Thoracic aorta (tissue), 2 donors: ENCODE results near the gene ACO2. TPM values are rescaled to one million over a fixed set of nuclear protein-coding genes. Genes with fewer than 3 reads are reported as not detected.

Experiments
- ATAC-seq: fragments of 150-250 bp; one replicate; pipeline ENCODE4 v1.8.0; 2017; ENCODE audit warnings: low read depth; ENCODE audit not compliant: insufficient number of reproducible peaks, low FRiP score
- DNase-seq: peaks from one replicate; pipeline ENCODE4 v3.0.0-alpha.2; 2020; ENCODE audit warnings: low spot score
- H3K27ac ChIP-seq, 2 donors: fragments of 200-600 bp; sonication (generic); 1 replicate in 1 of 2; 2 replicates in 1 of 2; pipeline ENCODE4 v1.5.1; 2016; ENCODE audit warnings: mild to moderate bottlenecking in 2 of 2, moderate library complexity in 2 of 2
- H3K27me3 ChIP-seq: fragments of 200-600 bp; sonication (generic); replicated peaks from 2 replicates; pipeline ENCODE4 v1.6.0; 2016; ENCODE audit warnings: mild to moderate bottlenecking; ENCODE audit not compliant: insufficient read depth
- H3K36me3 ChIP-seq: fragments of 200-600 bp; sonication (generic); one replicate; pipeline ENCODE4 v1.5.1; 2016
- H3K4me1 ChIP-seq, 2 donors: fragments of 200-600 bp; sonication (generic); 1 replicate in 1 of 2; 2 replicates in 1 of 2; pipeline versions ENCODE4 v1.5.1 to v1.6.0; 2016; ENCODE audit warnings: low read depth in 2 of 2, mild to moderate bottlenecking in 1 of 2; ENCODE audit not compliant: control insufficient read depth in 1 of 2
- H3K4me3 ChIP-seq: fragments of 200-600 bp; sonication (generic); 2 replicates; pipeline ENCODE4 v1.5.1; 2016; ENCODE audit warnings: mild to moderate bottlenecking
- H3K9me3 ChIP-seq: fragments of 200-600 bp; sonication (generic); 2 replicates; pipeline ENCODE4 v1.5.1; 2016
- total RNA-seq, 2 donors: library from RNA; depleted of rRNA; stranded (reverse); fragments of >200 nt; gene quantifications; one replicate each; pipeline versions ENCODE4 v1.1.0 to v1.2.3, GENCODE V29; 2016
- TF ChIP-seq, protein P1 (sequence below): fragments of 200-600 bp; sonication (generic); IDR thresholded peaks from one replicate; pipeline ENCODE4 v1.5.1; 2019; ENCODE audit warnings: antibody characterized with exemption

ACO2 gene
- total RNA-seq, 2 donors from 2014 or later, result 52.1 to 57.8 TPM

- no peak for ATAC-seq
- H3K4me3 ChIP-seq, result peak overlapping the region; percentile 76
- no peaks in the 10 kb centered on the region for H3K36me3 ChIP-seq
- no peaks in the 10 kb centered on the region for H3K9me3 ChIP-seq
- H3K27ac ChIP-seq, result peak overlapping the region; percentile 96 to 98
- H3K4me1 ChIP-seq, result peaks cover 32 to 83% of the 10 kb centered on the region in 2 donors
- TF ChIP-seq, protein P1, sequence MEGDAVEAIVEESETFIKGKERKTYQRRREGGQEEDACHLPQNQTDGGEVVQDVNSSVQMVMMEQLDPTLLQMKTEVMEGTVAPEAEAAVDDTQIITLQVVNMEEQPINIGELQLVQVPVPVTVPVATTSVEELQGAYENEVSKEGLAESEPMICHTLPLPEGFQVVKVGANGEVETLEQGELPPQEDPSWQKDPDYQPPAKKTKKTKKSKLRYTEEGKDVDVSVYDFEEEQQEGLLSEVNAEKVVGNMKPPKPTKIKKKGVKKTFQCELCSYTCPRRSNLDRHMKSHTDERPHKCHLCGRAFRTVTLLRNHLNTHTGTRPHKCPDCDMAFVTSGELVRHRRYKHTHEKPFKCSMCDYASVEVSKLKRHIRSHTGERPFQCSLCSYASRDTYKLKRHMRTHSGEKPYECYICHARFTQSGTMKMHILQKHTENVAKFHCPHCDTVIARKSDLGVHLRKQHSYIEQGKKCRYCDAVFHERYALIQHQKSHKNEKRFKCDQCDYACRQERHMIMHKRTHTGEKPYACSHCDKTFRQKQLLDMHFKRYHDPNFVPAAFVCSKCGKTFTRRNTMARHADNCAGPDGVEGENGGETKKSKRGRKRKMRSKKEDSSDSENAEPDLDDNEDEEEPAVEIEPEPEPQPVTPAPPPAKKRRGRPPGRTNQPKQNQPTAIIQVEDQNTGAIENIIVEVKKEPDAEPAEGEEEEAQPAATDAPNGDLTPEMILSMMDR, result no peak
- no peak for DNase-seq
- no peaks in the 10 kb centered on the region for H3K27me3 ChIP-seq
These were observed 93.5 kb downstream of the ACO2 start for GRCh38 chr22:41562461-41562860.

GRCh38 chr22:41563051-41563711 lies 94.3 kb downstream of the ACO2 start:
- Histone ChIP-seq H3K4me3 (peak overlapping the region; percentile 76), H3K9me3 (no peaks in the 10 kb centered on the region), H3K27me3 (no peaks in the 10 kb centered on the region), H3K27ac (peak overlapping the region; percentile 96 to 98), H3K4me1 (peaks cover 30 to 83% of the 10 kb centered on the region in 2 donors), H3K36me3 (no peaks in the 10 kb centered on the region)
- DNase-seq (no peak), ATAC-seq (peak; percentile 53)
- TF ChIP-seq, protein P1, result no peak

- no peaks in the 10 kb centered on the region for H3K9me3 ChIP-seq
- peaks cover 39 to 88% of the 10 kb centered on the region in 2 donors for H3K4me1 ChIP-seq
- DNase-seq (no peak), ATAC-seq (no peak)
- no peaks in the 10 kb centered on the region for H3K27me3 ChIP-seq
- H3K4me3 ChIP-seq, result no peak overlapping the region
- H3K27ac ChIP-seq, result peak overlapping the region; percentile 96 to 98
- TF ChIP-seq, protein P1, result no peak
- H3K36me3 ChIP-seq, result no peaks in the 10 kb centered on the region
These were observed 95.6 kb downstream of the ACO2 start for GRCh38 chr22:41564563-41564962.

GRCh38 chr22:41565403-41566054 lies 96.6 kb downstream of the ACO2 start:
- ATAC-seq (peak; percentile 61), DNase-seq (no peak)
- Histone ChIP-seq H3K9me3 (no peaks in the 10 kb centered on the region), H3K4me1 (peaks cover 35 to 88% of the 10 kb centered on the region in 2 donors), H3K27me3 (no peaks in the 10 kb centered on the region), H3K36me3 (no peaks in the 10 kb centered on the region), H3K27ac (peak overlapping the region; percentile 96 to 98), H3K4me3 (no peak overlapping the region)
- TF ChIP-seq, protein P1, result no peak

GRCh38 chr22:41567512-41567768 lies 98.5 kb downstream of the ACO2 start:
- DNase-seq (no peak), ATAC-seq (no peak)
- H3K4me3 ChIP-seq, result no peak overlapping the region
- H3K4me1 ChIP-seq, result peaks cover 35 to 80% of the 10 kb centered on the region in 2 donors
- no peaks in the 10 kb centered on the region for H3K27me3 ChIP-seq
- peaks cover 7% of the 10 kb centered on the region for H3K36me3 ChIP-seq
- peak overlapping the region; percentile 96 to 98 for H3K27ac ChIP-seq
- H3K9me3 ChIP-seq, result no peaks in the 10 kb centered on the region
- TF ChIP-seq, protein P1, result no peak
